Activated CD4-positive, alpha-beta T cell treated with anti-CD3 and anti-CD28 coated beads, Interleukin-2, amount 10 ng/mL, durations not matched to agents 24 days and 14 days (primary cell): ENCODE measurements around the gene EIF3A. TPM values are rescaled to one million over a fixed set of nuclear protein-coding genes. Genes with fewer than 3 reads are reported as not detected.

Experiments
- DNase-seq: peaks from one replicate; pipeline ENCODE4 v3.0.0; 2022
- H3K27ac Mint-ChIP-seq: one replicate; pipeline ENCODE4 v1.8.0; 2022; ENCODE audit warnings: mild to moderate bottlenecking, mixed read lengths
- H3K27me3 Mint-ChIP-seq: one replicate; pipeline ENCODE4 v1.8.0; 2022; ENCODE audit warnings: mixed read lengths
- H3K36me3 Mint-ChIP-seq: one replicate; pipeline ENCODE4 v1.8.0; 2022; ENCODE audit warnings: low read depth, mild to moderate bottlenecking, mixed read lengths
- H3K4me1 Mint-ChIP-seq: one replicate; pipeline ENCODE4 v1.8.0; 2021; ENCODE audit warnings: mixed read lengths
- H3K4me3 Mint-ChIP-seq: one replicate; pipeline ENCODE4 v1.8.0; 2022; ENCODE audit warnings: mild to moderate bottlenecking, moderate library complexity, mixed read lengths
- H3K9me3 Mint-ChIP-seq: one replicate; pipeline ENCODE4 v1.8.0; 2021; ENCODE audit warnings: mixed read lengths
- intact Hi-C: fragments of 100-400 bp; cut with micrococcal nuclease; formaldehyde crosslinking; loops from one replicate; pipeline ENCODE4 v1.15.1; 2023
- total RNA-seq: library from RNA; stranded (reverse); gene quantifications from 2 replicates; pipeline ENCODE4 v1.2.3, GENCODE V29; 2022

Gene EIF3A
- total RNA-seq, 1 donor from 2014 or later = 179 TPM

DNA sequence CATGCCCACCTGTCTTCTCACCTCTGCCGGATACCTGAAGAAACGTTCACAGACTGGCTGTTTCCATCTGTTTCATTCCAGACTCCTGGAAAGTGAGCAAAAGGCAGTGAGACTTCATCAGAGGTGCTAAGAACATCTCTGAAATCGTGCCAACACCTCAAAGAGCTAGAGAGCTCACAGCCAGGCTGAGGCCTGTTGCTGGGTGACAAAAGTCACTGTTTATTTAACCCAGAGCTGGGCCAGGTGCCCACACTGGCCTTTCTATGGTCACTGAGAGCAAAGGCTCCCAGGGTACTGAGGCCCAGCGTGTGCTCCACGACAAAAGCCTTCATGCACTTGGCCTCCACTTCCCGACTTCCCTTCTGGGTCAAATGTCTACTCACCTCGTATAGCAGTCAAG, 54.8 kb downstream of the EIF3A start:
- H3K27ac Mint-ChIP-seq = no peak overlapping the region
- H3K36me3 Mint-ChIP-seq = no peaks in the 10 kb centered on the region
- no peaks in the 10 kb centered on the region for H3K9me3 Mint-ChIP-seq
- H3K27me3 Mint-ChIP-seq = peaks cover 13% of the 10 kb centered on the region
- DNase-seq = no peak
- intact Hi-C loops = loop anchor here (5.0 kb wide), 1 partner anchor 458 kb away; no protein-coding TSS in a partner anchor
- H3K4me3 Mint-ChIP-seq = no peak overlapping the region
- H3K4me1 Mint-ChIP-seq = peaks cover 1% of the 10 kb centered on the region

DNA sequence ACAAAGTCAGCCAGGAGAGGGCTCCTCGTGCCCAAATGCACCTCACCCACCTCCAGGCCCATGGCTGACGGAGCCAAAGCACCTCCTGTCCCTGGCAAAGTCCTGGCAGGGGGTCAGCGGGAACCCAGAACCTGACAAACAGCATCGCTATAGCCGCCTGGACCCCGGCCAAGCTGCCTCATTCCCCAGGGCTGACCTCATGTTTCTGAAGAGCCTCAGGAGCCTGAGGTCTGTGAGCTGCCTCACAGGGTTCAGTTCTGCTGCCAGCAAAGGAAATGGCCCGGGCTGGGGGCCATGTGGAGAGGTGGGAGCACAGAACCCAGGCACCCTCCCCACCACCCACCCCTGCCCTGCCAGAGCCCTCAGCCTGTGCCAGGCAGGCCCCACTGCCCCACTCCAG, 55.3 kb downstream of the EIF3A start:
- peaks cover 2% of the 10 kb centered on the region for H3K4me1 Mint-ChIP-seq
- no peaks in the 10 kb centered on the region for H3K9me3 Mint-ChIP-seq
- H3K36me3 Mint-ChIP-seq = no peaks in the 10 kb centered on the region
- H3K4me3 Mint-ChIP-seq = no peak overlapping the region
- no peak for DNase-seq
- H3K27ac Mint-ChIP-seq = no peak overlapping the region
- peaks cover 17% of the 10 kb centered on the region for H3K27me3 Mint-ChIP-seq
- intact Hi-C loops = loop anchor here (5.0 kb wide), 1 partner anchor 458 kb away; no protein-coding TSS in a partner anchor

DNA sequence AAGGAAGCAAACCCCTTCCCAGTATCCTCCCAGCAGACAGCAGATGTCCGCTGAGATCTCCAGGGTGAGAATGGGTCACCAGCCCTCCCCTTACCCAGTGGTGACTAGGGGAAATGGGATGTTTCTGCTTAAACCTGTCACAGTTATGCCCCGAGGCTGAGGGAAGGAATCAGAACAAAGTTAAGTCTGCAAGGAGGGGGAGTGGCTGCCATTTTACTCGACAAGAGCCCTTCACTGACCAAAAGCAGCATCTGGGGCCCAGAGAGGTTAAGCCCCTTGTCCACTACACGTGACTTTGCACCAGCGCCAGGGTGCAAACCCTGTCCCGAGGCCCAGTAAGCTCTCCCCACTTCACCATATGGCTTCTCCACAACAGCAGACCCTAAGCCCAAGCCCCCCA, 55.7 kb downstream of the EIF3A start:
- Mint-ChIP-seq H3K4me1 (peaks cover 2% of the 10 kb centered on the region), H3K9me3 (no peaks in the 10 kb centered on the region)

DNA sequence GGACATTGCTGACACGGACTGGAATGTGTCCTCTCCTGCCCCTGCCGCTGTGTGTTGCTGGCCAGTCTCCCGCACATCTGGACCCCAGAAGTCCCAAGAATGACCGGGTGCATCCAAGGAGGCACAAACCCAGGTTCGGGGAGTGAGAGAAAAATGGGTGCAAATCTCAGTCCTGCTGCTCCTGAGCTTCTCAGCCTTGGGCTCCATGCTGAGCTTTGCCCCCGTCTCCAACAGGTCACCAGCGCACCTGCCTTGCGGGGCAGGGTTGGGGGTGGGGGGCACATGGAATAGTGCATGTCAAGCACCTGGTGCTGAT, 57.1 kb downstream of the EIF3A start:
- intact Hi-C loops = no loop called here
- no peak overlapping the region for H3K27ac Mint-ChIP-seq
- no peaks in the 10 kb centered on the region for H3K9me3 Mint-ChIP-seq
- peaks cover 2% of the 10 kb centered on the region for H3K4me1 Mint-ChIP-seq
- peaks cover 18% of the 10 kb centered on the region for H3K27me3 Mint-ChIP-seq
- no peaks in the 10 kb centered on the region for H3K36me3 Mint-ChIP-seq
- no peak for DNase-seq
- no peak overlapping the region for H3K4me3 Mint-ChIP-seq

More for the DNA sequence above, 55.7 kb downstream of the EIF3A start:
- no peak overlapping the region for H3K4me3 Mint-ChIP-seq
- peaks cover 17% of the 10 kb centered on the region for H3K27me3 Mint-ChIP-seq
- H3K27ac Mint-ChIP-seq = no peak overlapping the region
- H3K36me3 Mint-ChIP-seq = no peaks in the 10 kb centered on the region
- no peak for DNase-seq
- intact Hi-C loops = loop anchor here (5.0 kb wide), 1 partner anchor 458 kb away; no protein-coding TSS in a partner anchor

DNA sequence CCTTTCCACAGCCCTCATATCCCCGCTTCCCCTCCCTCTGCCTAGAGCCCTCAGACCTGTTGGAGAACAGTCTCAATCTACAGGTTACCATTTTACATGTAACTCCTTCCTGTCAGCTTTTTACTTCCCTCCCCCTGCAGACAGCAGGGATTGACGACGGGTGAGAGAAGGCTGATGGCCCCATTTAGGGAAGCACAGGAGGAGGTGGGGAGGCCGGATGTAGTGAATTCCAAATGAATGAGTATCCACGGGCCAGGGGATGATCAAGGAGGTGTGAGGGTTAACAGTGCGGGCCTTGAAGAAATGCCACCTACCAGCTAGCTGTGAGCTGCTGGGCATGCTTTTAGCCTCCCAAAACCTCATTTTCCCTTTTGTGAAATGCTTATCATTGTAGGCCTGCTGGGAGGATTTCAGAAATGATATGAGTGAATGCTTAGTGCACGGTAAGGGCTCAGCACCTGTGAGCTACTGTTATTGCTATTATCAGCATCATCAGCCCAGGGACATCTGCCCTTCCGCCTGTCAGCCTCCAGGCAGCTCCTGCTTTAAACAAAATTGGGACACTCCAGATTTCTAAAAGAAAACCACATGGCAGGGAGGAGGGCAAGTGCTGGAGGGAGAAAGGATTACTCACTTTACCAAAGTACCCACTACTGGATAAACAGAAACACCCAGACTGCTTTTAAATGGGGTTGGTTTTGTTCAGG, 57.6 kb downstream of the EIF3A start:
- H3K4me1 Mint-ChIP-seq = peaks cover 2% of the 10 kb centered on the region
- intact Hi-C loops = no loop called here
- no peaks in the 10 kb centered on the region for H3K36me3 Mint-ChIP-seq

DNA sequence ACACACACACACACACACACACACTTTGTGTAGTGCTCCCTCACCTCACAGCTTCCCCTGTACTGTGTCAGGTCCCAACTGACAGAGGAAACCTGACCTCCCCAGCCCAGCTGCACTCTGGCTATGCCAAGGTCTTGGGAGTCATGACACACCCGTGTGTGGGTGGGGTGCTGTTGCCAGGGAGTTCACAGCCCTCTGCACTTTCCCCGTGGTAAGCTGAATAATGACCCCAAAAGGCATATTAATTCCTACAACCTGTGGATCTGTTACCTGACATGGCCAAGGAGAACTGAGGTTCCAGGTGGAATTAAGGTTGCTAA, 60.0 kb downstream of the EIF3A start:
- no peaks in the 10 kb centered on the region for H3K36me3 Mint-ChIP-seq
- no peak for DNase-seq
- no peaks in the 10 kb centered on the region for H3K9me3 Mint-ChIP-seq
- H3K27ac Mint-ChIP-seq = no peak overlapping the region
- no peak overlapping the region for H3K4me3 Mint-ChIP-seq
- peaks cover 2% of the 10 kb centered on the region for H3K4me1 Mint-ChIP-seq
- intact Hi-C loops = no loop called here
- H3K27me3 Mint-ChIP-seq = peaks cover 13% of the 10 kb centered on the region

More for the DNA sequence above, 57.6 kb downstream of the EIF3A start:
- no peak overlapping the region for H3K4me3 Mint-ChIP-seq
- no peak for DNase-seq
- peaks cover 18% of the 10 kb centered on the region for H3K27me3 Mint-ChIP-seq
- H3K9me3 Mint-ChIP-seq = no peaks in the 10 kb centered on the region
- H3K27ac Mint-ChIP-seq = no peak overlapping the region

DNA sequence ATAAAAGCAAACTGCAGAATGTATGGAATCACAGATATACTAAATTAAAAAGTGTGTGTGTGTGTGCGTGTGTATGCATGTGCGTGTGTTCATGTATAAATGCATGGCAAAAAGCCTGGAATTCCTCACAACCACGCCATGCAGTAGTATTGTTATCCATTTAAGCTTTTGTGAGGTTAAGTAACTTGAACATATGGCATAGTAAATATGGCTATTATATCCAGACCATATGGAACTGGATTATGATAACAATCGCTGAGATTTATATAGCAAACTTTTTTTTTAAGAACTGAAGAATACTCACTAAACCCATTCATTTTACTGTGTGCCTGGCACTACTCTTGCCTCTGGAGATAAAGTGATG, 73.4 kb downstream of the EIF3A start:
- peaks cover 7% of the 10 kb centered on the region for H3K27me3 Mint-ChIP-seq
- no peak overlapping the region for H3K27ac Mint-ChIP-seq
- no peaks in the 10 kb centered on the region for H3K9me3 Mint-ChIP-seq
- DNase-seq = no peak
- no peaks in the 10 kb centered on the region for H3K36me3 Mint-ChIP-seq
- no peak overlapping the region for H3K4me3 Mint-ChIP-seq
- no peaks in the 10 kb centered on the region for H3K4me1 Mint-ChIP-seq
- intact Hi-C loops = no loop called here

DNA sequence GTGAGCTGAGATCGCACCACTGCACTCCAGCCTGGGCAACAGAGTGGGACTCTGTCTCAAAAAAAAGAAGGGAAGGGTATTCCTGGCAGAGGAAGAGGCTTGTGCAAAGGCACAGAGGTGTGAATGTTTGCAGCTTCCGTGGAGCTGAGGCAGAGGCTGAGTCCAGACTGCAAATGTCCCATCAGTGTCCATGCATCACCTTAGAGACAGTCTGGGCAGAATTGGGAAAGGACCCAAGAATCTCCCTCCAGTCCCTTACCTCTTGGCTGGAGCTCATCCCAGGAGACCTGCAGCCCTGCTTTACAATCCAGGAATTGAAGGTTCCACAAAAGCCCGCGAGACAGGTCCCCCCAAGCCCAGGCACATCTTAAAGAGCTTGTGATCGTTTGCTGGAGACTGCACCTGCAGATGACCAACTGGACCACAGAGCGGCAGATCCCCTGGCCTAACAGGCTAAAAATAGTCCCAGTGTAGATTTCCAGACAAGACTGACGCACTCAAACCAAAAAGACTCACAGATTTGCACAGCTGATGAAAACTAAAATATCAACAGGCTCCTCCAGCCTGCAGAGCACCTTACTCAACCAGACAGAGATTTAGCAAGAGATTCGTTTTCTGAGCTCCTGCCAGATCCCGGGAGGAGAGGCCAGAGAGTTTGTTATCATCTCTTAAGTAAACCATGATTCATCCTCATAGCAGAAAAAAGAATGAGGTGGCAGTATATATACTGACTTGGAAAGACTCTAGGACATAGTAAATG, 74.0 kb downstream of the EIF3A start:
- no peaks in the 10 kb centered on the region for H3K4me1 Mint-ChIP-seq

DNA sequence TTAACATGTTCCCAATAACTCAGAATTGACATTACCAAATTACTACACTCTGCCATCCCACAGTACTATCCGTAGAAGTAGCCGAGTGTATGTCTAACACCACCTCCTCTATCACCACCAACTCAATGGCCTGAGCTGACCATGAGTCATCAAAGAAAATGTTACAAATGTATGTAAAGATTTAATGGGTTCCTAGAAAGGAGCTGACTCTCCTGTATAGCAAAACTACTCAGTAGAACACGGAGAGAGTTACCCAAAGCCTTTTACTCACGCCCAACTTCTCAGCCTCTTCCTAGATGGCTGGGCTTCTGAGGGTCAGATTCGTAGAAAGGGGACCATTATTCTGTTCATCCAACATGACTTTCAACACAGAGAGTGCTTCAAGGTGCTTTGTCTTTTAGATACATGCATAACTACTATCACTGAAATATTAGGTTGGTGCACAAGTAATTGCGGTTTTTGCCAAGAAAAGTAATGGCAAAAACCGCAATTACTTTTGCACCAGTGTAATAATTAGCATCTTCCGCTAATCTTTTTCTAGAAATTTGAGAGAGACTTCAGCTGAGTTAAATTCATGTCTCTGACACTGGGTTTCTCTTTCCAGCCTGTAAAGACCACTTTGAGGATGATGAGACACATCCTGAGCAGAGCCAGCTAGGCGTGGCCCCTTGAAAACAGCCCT, 75.1 kb downstream of the EIF3A start:
- H3K4me3 Mint-ChIP-seq = no peak overlapping the region
- no peaks in the 10 kb centered on the region for H3K36me3 Mint-ChIP-seq
- peaks cover 10% of the 10 kb centered on the region for H3K27me3 Mint-ChIP-seq
- no peak for DNase-seq
- H3K4me1 Mint-ChIP-seq = peaks cover 2% of the 10 kb centered on the region
- H3K27ac Mint-ChIP-seq = no peak overlapping the region
- H3K9me3 Mint-ChIP-seq = no peaks in the 10 kb centered on the region
- intact Hi-C loops = no loop called here

More for the DNA sequence above, 74.0 kb downstream of the EIF3A start:
- H3K27ac Mint-ChIP-seq = no peak overlapping the region
- H3K9me3 Mint-ChIP-seq = no peaks in the 10 kb centered on the region
- DNase-seq = no peak
- no peaks in the 10 kb centered on the region for H3K36me3 Mint-ChIP-seq
- H3K27me3 Mint-ChIP-seq = peaks cover 7% of the 10 kb centered on the region
- no peak overlapping the region for H3K4me3 Mint-ChIP-seq
- intact Hi-C loops = no loop called here

DNA sequence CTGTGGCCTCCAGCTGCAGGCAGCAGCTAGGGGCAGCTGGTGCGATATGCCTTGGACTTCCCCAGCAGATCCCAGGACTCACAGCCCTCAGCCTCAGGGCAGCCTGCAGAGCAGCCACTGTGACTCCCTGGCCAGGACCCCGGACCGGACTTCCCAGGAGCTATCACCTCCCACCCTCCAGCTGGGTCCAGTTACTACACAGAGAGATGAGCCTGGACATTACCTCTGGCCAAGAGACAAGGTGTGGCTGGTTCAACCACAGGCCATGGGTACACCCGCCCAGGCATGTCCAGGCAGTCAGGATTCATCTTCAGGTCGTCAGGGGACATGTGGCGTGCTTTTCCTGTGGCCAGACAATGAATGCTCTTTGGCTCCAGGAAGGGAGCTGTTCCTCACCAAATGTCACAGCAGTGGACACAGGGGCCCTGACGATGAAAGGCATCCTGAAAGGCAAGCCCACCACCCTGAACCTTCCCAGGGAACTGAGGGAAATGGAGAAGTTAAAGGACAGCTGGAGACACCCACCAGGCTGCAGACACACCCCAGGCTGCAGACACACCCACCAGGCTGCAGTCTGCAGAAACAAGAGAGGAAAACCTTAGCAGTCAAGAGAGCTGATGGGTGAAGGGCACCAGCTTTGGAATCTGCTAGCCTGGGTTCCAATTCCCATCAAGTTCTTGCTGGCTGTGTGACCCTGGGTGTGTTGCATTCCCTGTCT, 76.9 kb downstream of the EIF3A start:
- Mint-ChIP-seq H3K9me3 (no peaks in the 10 kb centered on the region), H3K27ac (no peak overlapping the region), H3K4me3 (no peak overlapping the region), H3K36me3 (no peaks in the 10 kb centered on the region), H3K4me1 (peaks cover 2% of the 10 kb centered on the region), H3K27me3 (peaks cover 18% of the 10 kb centered on the region)
- intact Hi-C loops = no loop called here
- DNase-seq = no peak

DNA sequence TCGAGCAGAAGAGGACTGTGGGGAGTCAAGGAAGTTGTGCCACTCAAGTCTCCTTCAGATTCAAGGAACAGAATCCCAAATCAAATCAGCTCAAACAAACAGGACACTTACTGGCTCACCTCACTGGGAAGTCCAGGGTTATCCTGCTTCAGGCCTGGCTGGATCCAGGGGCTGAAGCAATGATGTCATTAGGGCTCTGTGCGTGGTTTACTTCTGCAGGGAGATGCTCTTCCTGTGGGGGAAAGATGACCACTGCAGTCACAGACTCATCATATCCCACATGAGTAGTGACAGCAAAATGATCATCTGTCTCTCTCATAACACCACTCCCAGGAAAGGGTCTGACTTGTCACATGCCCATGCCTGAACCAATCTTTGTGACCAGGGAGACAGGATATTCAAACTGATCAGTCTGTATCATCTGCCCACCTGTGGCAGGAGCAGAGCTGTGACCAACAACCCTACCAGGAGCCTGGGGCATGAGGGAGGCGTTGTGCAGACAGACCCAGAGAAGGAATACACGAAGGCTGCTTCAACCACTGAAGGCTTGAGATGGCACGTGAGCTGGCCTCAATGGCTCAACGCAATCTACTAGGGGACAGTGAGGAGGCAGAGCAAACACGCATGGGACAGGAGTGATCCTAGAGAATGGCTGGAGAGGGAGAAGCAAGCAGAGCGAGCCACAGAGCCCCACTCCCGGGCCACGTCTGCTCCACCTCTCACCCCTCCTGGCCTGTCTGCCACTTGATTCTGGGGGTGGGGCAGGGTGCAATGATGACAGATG, 78.7 kb downstream of the EIF3A start:
- Mint-ChIP-seq H3K27me3 (peaks cover 33% of the 10 kb centered on the region), H3K27ac (no peak overlapping the region), H3K4me1 (peaks cover 2% of the 10 kb centered on the region), H3K4me3 (no peak overlapping the region), H3K36me3 (no peaks in the 10 kb centered on the region), H3K9me3 (no peaks in the 10 kb centered on the region)
- intact Hi-C loops = no loop called here
- no peak for DNase-seq

DNA sequence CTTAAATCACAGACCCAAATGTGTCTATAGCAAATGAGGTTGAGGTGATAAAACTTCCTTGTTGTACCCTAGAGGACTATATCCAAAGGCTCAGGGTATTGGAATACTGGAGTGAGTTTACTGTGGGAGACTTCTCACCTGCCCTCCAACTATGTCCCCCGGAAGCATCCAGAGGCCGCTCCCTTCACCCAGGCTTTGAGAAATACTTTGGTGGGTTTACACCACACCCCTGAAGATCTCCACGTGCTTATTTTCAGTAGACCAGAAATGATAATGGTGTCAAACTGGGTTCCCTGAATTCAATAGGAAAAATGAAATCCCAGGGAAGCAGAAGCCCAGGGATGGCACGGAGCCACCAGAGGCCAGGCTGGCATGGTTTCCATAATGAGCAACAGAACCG, 82.4 kb downstream of the EIF3A start:
- Mint-ChIP-seq H3K27me3 (peaks cover 37% of the 10 kb centered on the region), H3K4me1 (peaks cover 2% of the 10 kb centered on the region), H3K27ac (no peak overlapping the region), H3K9me3 (no peaks in the 10 kb centered on the region), H3K36me3 (no peaks in the 10 kb centered on the region), H3K4me3 (no peak overlapping the region)
- intact Hi-C loops = no loop called here
- DNase-seq = no peak

DNA sequence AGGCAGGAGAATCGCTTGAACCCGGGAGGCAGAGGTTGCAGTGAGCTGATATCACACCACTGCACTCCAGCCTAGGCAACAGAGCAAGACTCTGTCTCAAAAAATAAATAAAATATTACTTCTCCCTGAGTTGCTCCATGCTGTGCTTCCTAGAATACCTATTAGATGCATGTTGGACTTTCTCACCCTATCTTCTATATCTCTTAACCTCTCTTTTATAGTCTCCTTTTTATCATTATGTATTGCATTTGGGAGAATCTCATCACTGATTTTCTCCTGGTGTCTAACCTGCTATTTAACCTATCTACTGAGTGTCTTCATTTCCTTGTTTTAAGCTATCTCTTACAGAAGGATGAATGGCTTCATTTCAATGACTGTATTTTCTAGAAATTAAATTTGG, 83.2 kb downstream of the EIF3A start:
- Mint-ChIP-seq H3K36me3 (no peaks in the 10 kb centered on the region), H3K9me3 (no peaks in the 10 kb centered on the region), H3K4me1 (peaks cover 2% of the 10 kb centered on the region), H3K4me3 (no peak overlapping the region), H3K27ac (no peak overlapping the region), H3K27me3 (peaks cover 37% of the 10 kb centered on the region)
- no peak for DNase-seq
- intact Hi-C loops = no loop called here
